Measurements from ENCODE around the gene CDC25B.
A peak's percentile ranks its signal among the peaks of the same experiment; 100 is the strongest.

The CDC25B gene

GRCh38 chr20:3784863-3785239 lies 11.3 kb upstream of the CDC25B start:
- TF ChIP-seq CREB5 (CRISPR knock-in tag; IDR thresholded peaks at IDR 0.05; ENCODE audit: low read depth) (no peak), OSR1 (CRISPR knock-in tag; IDR thresholded peaks at IDR 0.05) (no peak), ZNF8 (CRISPR knock-in tag; IDR thresholded peaks at IDR 0.05) (no peak), CSRNP3 (CRISPR knock-in tag; IDR thresholded peaks at IDR 0.05) (no peak), PPARA (CRISPR knock-in tag; IDR thresholded peaks at IDR 0.05; ENCODE audit: borderline replicate concordance) (no peak), TOX (CRISPR knock-in tag; IDR thresholded peaks at IDR 0.05; ENCODE audit: borderline replicate concordance) (no peak), ARNTL (CRISPR knock-in tag; IDR thresholded peaks at IDR 0.05; ENCODE audit: borderline replicate concordance, low read depth) (no peak), RARB (CRISPR knock-in tag; IDR thresholded peaks at IDR 0.05) (no peak), ZNF565 (CRISPR knock-in tag; conservative IDR thresholded peaks at IDR 0.05; ENCODE audit: low read depth) (no peak)
- ATAC-seq, result no peak

GRCh38 chr20:3785240-3786125 lies 10.6 kb upstream of the CDC25B start:
- ATAC-seq, result no peak
- TF ChIP-seq PATZ1 (CRISPR knock-in tag; IDR thresholded peaks at IDR 0.05; ENCODE audit: borderline replicate concordance) (no peak), POU6F1 (CRISPR knock-in tag; IDR thresholded peaks at IDR 0.05; ENCODE audit: borderline replicate concordance, low read depth) (no peak), ISL1 (CRISPR knock-in tag; IDR thresholded peaks at IDR 0.05) (no peak), TSHZ2 (CRISPR knock-in tag; IDR thresholded peaks at IDR 0.05) (no peak), ZNF70 (CRISPR knock-in tag; IDR thresholded peaks at IDR 0.05) (no peak), TCF4 (CRISPR knock-in tag; IDR thresholded peaks at IDR 0.05; ENCODE audit: borderline replicate concordance) (no peak), ESRRG (CRISPR knock-in tag; IDR thresholded peaks at IDR 0.05) (no peak), ARNTL (CRISPR knock-in tag; IDR thresholded peaks at IDR 0.05; ENCODE audit: borderline replicate concordance, low read depth) (no peak), ZNF565 (CRISPR knock-in tag; conservative IDR thresholded peaks at IDR 0.05; ENCODE audit: low read depth) (no peak), BACH2 (CRISPR knock-in tag; IDR thresholded peaks at IDR 0.05; ENCODE audit: borderline replicate concordance) (no peak), GLIS3 (CRISPR knock-in tag; IDR thresholded peaks at IDR 0.05) (no peak), ZFP30 (CRISPR knock-in tag; IDR thresholded peaks at IDR 0.05) (no peak), ZNF8 (CRISPR knock-in tag; IDR thresholded peaks at IDR 0.05) (no peak)

- peak; percentile 25; the same call in 2 of the 3 replicates for ATAC-seq
- TF ChIP-seq CSRNP3 (CRISPR knock-in tag; IDR thresholded peaks at IDR 0.05) (no peak), ZNF565 (CRISPR knock-in tag; conservative IDR thresholded peaks at IDR 0.05; ENCODE audit: low read depth) (no peak), SNAI2 (CRISPR knock-in tag; IDR thresholded peaks at IDR 0.05) (no peak), CREB5 (CRISPR knock-in tag; IDR thresholded peaks at IDR 0.05; ENCODE audit: low read depth) (no peak), PATZ1 (CRISPR knock-in tag; IDR thresholded peaks at IDR 0.05; ENCODE audit: borderline replicate concordance) (no peak), PPARA (CRISPR knock-in tag; IDR thresholded peaks at IDR 0.05; ENCODE audit: borderline replicate concordance) (no peak)
These were observed 10.0 kb upstream of the CDC25B start for GRCh38 chr20:3786126-3786484.
